Sigmoid colon (tissue), 4 donors: ENCODE measurements around the gene HOXB9.

Experiments
- CTCF ChIP-seq, 4 experiments: fragments of 450-650 bp in 3 of 4; fragments of 200-600 bp in 1 of 4; IDR thresholded peaks; one replicate each; pipeline ENCODE4 v1.5.1; 2016 to 2019; ENCODE audit warnings: antibody characterized with exemption in 4 of 4, mild to moderate bottlenecking in 3 of 4, moderate library complexity in 2 of 4
- EP300 ChIP-seq, 4 donors: sonication (generic); formaldehyde crosslinking; IDR thresholded peaks; one replicate each; pipeline ENCODE4 v1.6.1; 2017; ENCODE audit warnings: antibody characterized with exemption in 4 of 4
- POLR2A ChIP-seq, 2 donors: fragments of 450-650 bp; IDR thresholded peaks; one replicate each; pipeline ENCODE4 v1.6.1; 2016; ENCODE audit warnings: antibody characterized with exemption in 2 of 2, mild to moderate bottlenecking in 2 of 2, moderate library complexity in 2 of 2

GRCh38 chr17:48640858-48641180 lies 14.7 kb upstream of the HOXB9 start:
- TF ChIP-seq CTCF (IDR thresholded peaks at IDR 0.05) (no peak), EP300 (IDR thresholded peaks at IDR 0.05) (no peak), POLR2A (IDR thresholded peaks at IDR 0.05) (no peak)
